Adrenal gland (tissue), 12 donors: ENCODE results near the gene HDAC1. TPM values are rescaled to one million over a fixed set of nuclear protein-coding genes. Genes with fewer than 3 reads are reported as not detected.

Experiments used
- DNase-seq, 7 donors: peaks; one replicate each; pipeline ENCODE4 v3.0.0-alpha.2; 2019 to 2020
- H3K27ac ChIP-seq, 5 donors: fragments of 200-600 bp; sonication (generic) in 4 of 5; 1 replicate in 3 of 5; 2 replicates in 2 of 5; pipeline versions ENCODE4 v1.5.1 to v1.8.0; 2016 to 2020; ENCODE audit warnings: mild to moderate bottlenecking in 1 of 5
- H3K27me3 ChIP-seq: fragments of 200-600 bp; 2 replicates; pipeline ENCODE4 v1.8.0; 2021
- H3K36me3 ChIP-seq, 2 donors: fragments of 200-600 bp; replicated peaks in 1 of 2; 1 replicate in 1 of 2; 2 replicates in 1 of 2; pipeline versions ENCODE4 v1.5.1 to v1.8.0; 2018 to 2022
- H3K4me1 ChIP-seq, 2 donors: fragments of 200-600 bp; replicated peaks in 1 of 2; 1 replicate in 1 of 2; 2 replicates in 1 of 2; pipeline versions ENCODE4 v1.5.1 to v1.8.0; 2018 to 2021
- H3K4me3 ChIP-seq, 4 donors: fragments of 200-600 bp; sonication (generic) in 3 of 4; one replicate each; pipeline ENCODE4 v1.5.1; 2016 to 2018
- H3K9me3 ChIP-seq, 3 donors: fragments of 200-600 bp; sonication (generic) in 1 of 3; replicated peaks in 1 of 3; 1 replicate in 2 of 3; 2 replicates in 1 of 3; pipeline versions ENCODE4 v1.5.1 to v1.8.0; 2016 to 2021
- POLR2A ChIP-seq, 2 donors: fragments of 450-650 bp; IDR thresholded peaks; one replicate each; pipeline ENCODE4 v1.6.1; 2017; ENCODE audit warnings: antibody characterized with exemption in 2 of 2, mild to moderate bottlenecking in 2 of 2, moderate library complexity in 1 of 2
- WGBS, 4 donors: extraction: QIAGEN DNeasy Blood & Tissue Kit in 2 of 4; methylation state at CpG; one replicate each; pipeline versions ENCODE4 v1.1.5 to v1.1.7; 2013 to 2017; 5-methylcytosine and 5-hydroxymethylcytosine counted together
- intact Hi-C, 2 donors: fragments of 100-400 bp; cut with DNase I; formaldehyde crosslinking; loops; one replicate each; pipeline versions ENCODE4 v1.14.1 to v1.15.0; 2022 to 2023
- polyA plus RNA-seq, 3 donors: library from polyadenylated mRNA; stranded (reverse); fragments of 200-250 nt in 2 of 3; fragments of 350-450 nt in 1 of 3; fragmentation: Illumina TruSeq in 1 of 3; extraction: RNeasy Lipid Tissue Mini Kit (QIAGEN cat#74804) in 1 of 3; gene quantifications; one replicate each; pipeline ENCODE4 v1.2.3, GENCODE V29; 2013 to 2014
- total RNA-seq, 9 donors: library from RNA; depleted of rRNA in 4 of 9; stranded (reverse); fragments of >200 nt in 4 of 9; fragments of 120-200 nt in 1 of 9; fragmentation: NEBNext Ultra II Directional in 1 of 9; extraction: Animal tissue kit (Norgen Biotek cat#: 25700) in 1 of 9; gene quantifications; one replicate each; pipeline versions ENCODE4 v1.1.0 to v1.2.4, GENCODE V29; 2013 to 2023
- TF ChIP-seq, protein P1 (sequence below), 6 experiments: fragments of 450-650 bp in 4 of 6; fragments of 200-600 bp in 2 of 6; sonication (generic) in 1 of 6; IDR thresholded peaks; 1 replicate in 5 of 6; 2 replicates in 1 of 6; pipeline versions ENCODE4 v1.5.1 to v1.8.0; 2016 to 2021; ENCODE audit warnings: antibody characterized with exemption in 6 of 6, mild to moderate bottlenecking in 2 of 6, moderate library complexity in 1 of 6
- donor health status: healthy with polysubstance abuse.
- donor health status: Bipolar disorder and iron deficiency.
- donor health status: DM: yes; HTN: yes; CAD: no.
- donor health status: DM: no; HTN: no; CAD: no.
- donor health status: DM: no; HTN: no; CAD: no.
- donor health status: DM: yes; HTN: yes; CAD: no.

Gene HDAC1
- total and polyA plus RNA-seq, 12 donors = 52.2 to 95.2 (median 71.2) TPM

DNA sequence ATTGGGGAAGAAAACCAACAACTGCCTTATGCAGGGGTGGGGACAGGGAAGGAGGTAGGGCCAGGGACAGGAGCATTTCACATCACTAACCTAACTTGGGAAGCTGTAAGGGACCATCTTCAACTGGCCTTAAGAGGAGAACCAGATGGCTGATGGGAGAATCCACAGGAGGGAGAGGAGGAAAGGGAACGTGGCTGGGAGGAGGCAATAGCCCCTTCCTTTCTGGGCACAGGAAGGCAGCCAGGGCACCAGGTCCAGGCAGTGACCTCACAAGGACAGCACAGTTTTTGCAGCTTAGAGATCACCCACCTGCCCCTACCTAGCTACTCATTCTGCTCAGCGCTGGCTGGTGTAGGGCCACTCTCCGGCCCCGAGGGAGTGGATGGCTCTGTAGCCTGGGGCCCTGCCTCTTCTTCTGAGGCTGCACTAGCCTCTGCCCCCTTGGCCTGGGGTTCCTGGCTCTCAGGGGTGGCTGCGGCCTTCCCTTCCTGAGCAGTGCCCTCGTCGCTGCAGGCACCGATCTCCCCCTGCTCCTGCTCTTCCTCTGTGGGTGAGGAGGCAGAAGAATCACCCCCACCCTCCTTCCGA, 42.5 kb downstream of the HDAC1 start:
- Histone ChIP-seq H3K4me1 (peaks cover 6 to 27% of the 10 kb centered on the region in 2 donors), H3K9me3 (no peaks in the 10 kb centered on the region), H3K36me3 (peaks cover 0 to 43% of the 10 kb centered on the region in 2 donors), H3K27me3 (no peaks in the 10 kb centered on the region), H3K4me3 (peak overlapping the region in 2 of 4 donors; percentile 40 to 91), H3K27ac (peak overlapping the region in 3 of 5 donors; percentile 6 to 81 (median 49))
- TF ChIP-seq, protein P1, sequence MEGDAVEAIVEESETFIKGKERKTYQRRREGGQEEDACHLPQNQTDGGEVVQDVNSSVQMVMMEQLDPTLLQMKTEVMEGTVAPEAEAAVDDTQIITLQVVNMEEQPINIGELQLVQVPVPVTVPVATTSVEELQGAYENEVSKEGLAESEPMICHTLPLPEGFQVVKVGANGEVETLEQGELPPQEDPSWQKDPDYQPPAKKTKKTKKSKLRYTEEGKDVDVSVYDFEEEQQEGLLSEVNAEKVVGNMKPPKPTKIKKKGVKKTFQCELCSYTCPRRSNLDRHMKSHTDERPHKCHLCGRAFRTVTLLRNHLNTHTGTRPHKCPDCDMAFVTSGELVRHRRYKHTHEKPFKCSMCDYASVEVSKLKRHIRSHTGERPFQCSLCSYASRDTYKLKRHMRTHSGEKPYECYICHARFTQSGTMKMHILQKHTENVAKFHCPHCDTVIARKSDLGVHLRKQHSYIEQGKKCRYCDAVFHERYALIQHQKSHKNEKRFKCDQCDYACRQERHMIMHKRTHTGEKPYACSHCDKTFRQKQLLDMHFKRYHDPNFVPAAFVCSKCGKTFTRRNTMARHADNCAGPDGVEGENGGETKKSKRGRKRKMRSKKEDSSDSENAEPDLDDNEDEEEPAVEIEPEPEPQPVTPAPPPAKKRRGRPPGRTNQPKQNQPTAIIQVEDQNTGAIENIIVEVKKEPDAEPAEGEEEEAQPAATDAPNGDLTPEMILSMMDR (IDR thresholded peaks at IDR 0.05) = no peak
- TF ChIP-seq POLR2A (IDR thresholded peaks at IDR 0.05) = no peak
- WGBS, 4 donors = 6 to 36% (median 20%) methylated on average over 2 to 9 of the region's 9 CpGs
- intact Hi-C loops = no loop called here
- no peak for DNase-seq

DNA sequence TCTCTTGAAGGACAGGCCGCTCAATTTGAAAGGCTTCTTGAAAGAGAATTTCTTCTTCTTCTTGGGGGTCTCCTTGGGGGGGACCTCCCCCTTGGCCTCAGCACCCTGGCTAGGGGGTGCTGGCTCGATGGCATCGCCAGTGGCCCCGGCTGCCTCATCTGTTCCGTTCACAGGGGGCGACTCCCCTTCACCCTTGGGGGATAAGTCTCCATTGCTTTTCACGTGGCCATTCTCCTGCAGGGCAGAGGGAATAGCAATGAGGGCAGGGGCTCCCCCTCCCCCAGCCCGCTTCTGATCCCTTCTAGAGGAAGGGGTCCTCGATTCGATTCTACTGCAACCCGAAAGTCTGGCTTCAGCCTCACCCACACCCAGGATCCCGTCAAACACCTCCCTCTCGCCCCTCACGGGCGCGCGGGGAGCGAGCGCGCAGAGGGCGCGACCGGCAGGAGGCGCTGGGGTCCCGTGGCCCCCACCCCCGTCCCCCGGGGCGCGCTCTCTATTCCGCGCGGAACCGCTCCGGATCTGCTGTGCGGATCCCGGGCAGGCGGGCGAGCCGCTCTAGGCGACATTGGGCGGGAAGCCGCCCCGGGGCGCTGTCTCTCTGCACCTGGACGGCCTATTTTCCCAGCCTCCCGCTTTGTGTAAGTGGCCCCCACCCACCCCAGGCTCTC, 43.1 kb downstream of the HDAC1 start:
- Histone ChIP-seq H3K4me3 (peak overlapping the region in 3 of 4 donors; percentile 6 to 91 (median 40)), H3K27me3 (no peaks in the 10 kb centered on the region), H3K4me1 (peaks cover 6 to 27% of the 10 kb centered on the region in 2 donors), H3K27ac (peak overlapping the region in 3 of 5 donors; percentile 49 to 81 (median 51)), H3K36me3 (peaks cover 0 to 37% of the 10 kb centered on the region in 2 donors), H3K9me3 (no peaks in the 10 kb centered on the region)
- TF ChIP-seq POLR2A (IDR thresholded peaks at IDR 0.05) = no peak
- TF ChIP-seq, protein P1 (IDR thresholded peaks at IDR 0.05) = peak; percentile 30 to 67 (median 59)
- 1 to 24% (median 3%) methylated on average over 5 to 46 of the region's 46 CpGs for WGBS, 4 donors
- intact Hi-C loops = no loop called here
- peak in 6 of 7 donors; percentile 59 to 73 (median 62) for DNase-seq

DNA sequence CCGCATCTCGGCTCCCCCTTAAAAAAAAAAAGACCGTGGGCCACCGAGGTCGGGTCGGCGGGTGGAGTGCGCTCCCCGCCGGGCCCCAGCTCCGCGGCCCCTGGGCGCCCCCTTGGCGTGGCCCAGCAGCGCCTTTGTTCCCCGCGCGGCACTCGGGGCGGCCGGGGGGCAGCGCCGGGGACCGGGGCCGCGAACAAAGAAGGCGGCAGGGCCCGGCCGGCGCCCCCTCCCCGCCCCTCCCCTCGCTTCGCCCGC, 43.6 kb downstream of the HDAC1 start:
- intact Hi-C loops = no loop called here
- Histone ChIP-seq H3K27ac (peak overlapping the region in 3 of 5 donors; percentile 49 to 81 (median 51)), H3K4me1 (peaks cover 6 to 27% of the 10 kb centered on the region in 2 donors), H3K4me3 (peak overlapping the region in 3 of 4 donors; percentile 33 to 91 (median 40)), H3K36me3 (peaks cover 0 to 33% of the 10 kb centered on the region in 2 donors), H3K27me3 (no peaks in the 10 kb centered on the region), H3K9me3 (no peaks in the 10 kb centered on the region)
- WGBS, 4 donors = 0 to 3% (median 1%) methylated on average over 11 to 34 of the region's 34 CpGs; no CpG with 5 or more reads in 1 of the 4 donors
- TF ChIP-seq, protein P1 (IDR thresholded peaks at IDR 0.05) = no peak
- no peak for TF ChIP-seq POLR2A (IDR thresholded peaks at IDR 0.05)
- no peak for DNase-seq

DNA sequence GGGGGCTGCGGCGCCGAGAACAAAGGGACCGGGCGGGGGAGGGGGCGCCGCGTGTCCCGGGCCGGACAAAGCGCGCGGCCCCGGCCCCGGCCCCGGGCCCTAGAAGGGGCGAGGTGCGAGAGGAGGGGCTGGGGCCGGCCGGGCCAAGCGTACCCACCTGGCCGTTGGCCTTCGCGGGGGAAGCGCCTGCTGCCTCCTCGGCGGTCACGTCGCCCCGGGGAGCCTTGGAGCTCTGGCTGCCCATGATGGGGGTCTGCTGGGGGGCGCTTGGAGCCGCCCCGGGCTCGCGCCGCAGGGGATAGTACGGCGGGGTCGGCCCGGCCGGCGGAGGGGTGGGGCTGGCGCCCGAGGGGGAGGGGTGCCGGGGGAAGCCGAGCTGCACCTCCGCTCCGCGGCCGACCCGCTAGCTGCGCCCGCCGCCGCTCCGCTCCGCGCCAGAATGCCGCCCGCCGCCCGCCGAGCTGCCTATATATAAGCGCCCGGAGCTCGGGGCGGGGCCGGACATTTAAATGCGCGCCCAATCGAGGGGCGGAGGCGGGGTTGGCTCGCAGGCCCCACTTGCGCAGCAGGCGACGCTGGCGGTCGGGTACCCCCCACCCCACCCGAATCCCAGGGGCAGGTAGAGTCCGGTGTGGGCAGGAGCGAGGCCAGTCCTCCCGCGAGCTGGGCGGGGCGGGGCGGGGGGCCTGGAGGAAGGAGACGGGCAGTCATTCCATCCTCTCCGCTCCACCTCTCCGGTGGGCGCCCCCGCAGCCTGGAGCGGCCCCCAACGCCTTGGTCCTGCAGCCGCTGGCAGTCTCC, 44.1 kb downstream of the HDAC1 start, which contains the start of gene MARCKSL1:
MARCKSL1 (minus strand) TSS at position 444 of the 801 bp plus-strand sequence; CDS start at position 244, 200 bp downstream.
- Histone ChIP-seq H3K27me3 (no peaks in the 10 kb centered on the region), H3K27ac (peak within 1 kb of the TSS in 3 of 5 donors; percentile 49 to 81 (median 51)), H3K36me3 (peaks cover 0 to 28% of the 10 kb centered on the region in 2 donors), H3K4me3 (peak within 1 kb of the TSS; percentile 33 to 91 (median 44)), H3K9me3 (no peaks in the 10 kb centered on the region), H3K4me1 (peaks cover 6 to 27% of the 10 kb centered on the region in 2 donors)
- 1 to 2% methylated on average over 83 to 95 of the region's 95 CpGs; no CpG with 5 or more reads in 2 of the 4 donors for WGBS, 4 donors
- peak; percentile 63 to 83 (median 76) for DNase-seq
- intact Hi-C loops = no loop called here
- TF ChIP-seq POLR2A (IDR thresholded peaks at IDR 0.05) = peak; percentile 75 to 86
- TF ChIP-seq, protein P1 (IDR thresholded peaks at IDR 0.05) = no peak
